Measurements from ENCODE around the gene FADS3.

- TF ChIP-seq CTCF (conservative IDR thresholded peaks at IDR 0.05; ENCODE audit: low read depth, low read length) = no peak
- TF ChIP-seq RAD21 (IDR thresholded peaks at IDR 0.05; ENCODE audit: low read length) = no peak
- TF ChIP-seq CHD1 (IDR thresholded peaks at IDR 0.05; ENCODE audit: low read depth, low read length) = no peak
- TF ChIP-seq RCOR1 (IDR thresholded peaks at IDR 0.05; ENCODE audit: insufficient replicate concordance, low read length) = no peak
- no peak for TF ChIP-seq POLR2A (IDR thresholded peaks at IDR 0.05; ENCODE audit: low read depth, low read length)
- TF ChIP-seq RFX5 (IDR thresholded peaks at IDR 0.05; ENCODE audit: low read depth, low read length) = no peak
- TF ChIP-seq USF2 (IDR thresholded peaks at IDR 0.05; ENCODE audit: low read depth, low read length) = no peak
- no peak for TF ChIP-seq MXI1 (IDR thresholded peaks at IDR 0.05; ENCODE audit: borderline replicate concordance, low read depth, low read length)
- no peak for TF ChIP-seq ELK1 (IDR thresholded peaks at IDR 0.05; ENCODE audit: borderline replicate concordance, low read depth, low read length)
- no peak for TF ChIP-seq MAZ (IDR thresholded peaks at IDR 0.05; ENCODE audit: borderline replicate concordance, low read depth, low read length)
- TF ChIP-seq MAFK (IDR thresholded peaks at IDR 0.05; ENCODE audit: low read depth, low read length) = no peak
- no peak for TF ChIP-seq SMC3 (IDR thresholded peaks at IDR 0.05; ENCODE audit: low read depth, low read length)
- no peak for TF ChIP-seq CEBPB (IDR thresholded peaks at IDR 0.05; ENCODE audit: low read depth, low read length)
- no peak for TF ChIP-seq FOS (IDR thresholded peaks at IDR 0.05; ENCODE audit: low read depth, low read length)
These were observed 10.9 kb downstream of the FADS3 start for GRCh38 chr11:61880454-61880853.
